SJCRH30 (cell line): ENCODE measurements around the gene RHEB. TPM values are rescaled to one million over a fixed set of nuclear protein-coding genes. Genes with fewer than 3 reads are reported as not detected.

ENCODE experiments used
- DNase-seq, 2 experiments: peaks; one replicate each; pipeline ENCODE4 v3.0.0-alpha.2; 2015 to 2020
- H3K27ac ChIP-seq: fragments of 250-450 bp; sonication (Bioruptor Pico); 2 replicates; pipeline ENCODE4 v1.5.1; 2020; ENCODE audit warnings: mild to moderate bottlenecking, moderate library complexity
- H3K27me3 ChIP-seq: fragments of 250-450 bp; sonication (Bioruptor Pico); 2 replicates; pipeline ENCODE4 v1.5.1; 2020; ENCODE audit warnings: mild to moderate bottlenecking, moderate library complexity
- H3K36me3 ChIP-seq: fragments of 250-450 bp; sonication (Bioruptor Pico); 2 replicates; pipeline ENCODE4 v1.5.1; 2020; ENCODE audit warnings: mild to moderate bottlenecking, moderate library complexity
- H3K4me1 ChIP-seq: fragments of 250-450 bp; sonication (Bioruptor Pico); 2 replicates; pipeline ENCODE4 v1.5.1; 2020; ENCODE audit warnings: mild to moderate bottlenecking, moderate library complexity
- H3K4me3 ChIP-seq: fragments of 250-450 bp; sonication (Bioruptor Pico); 2 replicates; pipeline ENCODE4 v1.5.1; 2020; ENCODE audit warnings: mild to moderate bottlenecking, moderate library complexity
- H3K9me3 ChIP-seq: fragments of 250-450 bp; sonication (Bioruptor Pico); replicated peaks from 2 replicates; pipeline ENCODE4 v1.5.1; 2020; ENCODE audit warnings: mild to moderate bottlenecking, moderate library complexity
- total RNA-seq: library from RNA; depleted of rRNA; stranded (reverse); fragments of >200 nt; shearing (Covaris generic); gene quantifications from 2 replicates; pipeline ENCODE4 v1.2.3, GENCODE V29; 2014

Gene RHEB
- total RNA-seq, 1 experiment from 2014 or later, result 149 TPM

GRCh38 chr7:151435971-151436370, 83.7 kb downstream of the RHEB start:
- H3K27me3 ChIP-seq, result peaks cover 21% of the 10 kb centered on the region
- no peaks in the 10 kb centered on the region for H3K36me3 ChIP-seq
- no peaks in the 10 kb centered on the region for H3K9me3 ChIP-seq
- no peak overlapping the region for H3K4me3 ChIP-seq
- H3K4me1 ChIP-seq, result no peaks in the 10 kb centered on the region
- H3K27ac ChIP-seq, result no peak overlapping the region
- DNase-seq, result no peak

- Histone ChIP-seq H3K27ac (no peak overlapping the region), H3K9me3 (no peaks in the 10 kb centered on the region), H3K4me1 (no peaks in the 10 kb centered on the region), H3K27me3 (peaks cover 21% of the 10 kb centered on the region), H3K36me3 (no peaks in the 10 kb centered on the region), H3K4me3 (no peak overlapping the region)
- DNase-seq, result no peak
Measured at GRCh38 chr7:151435103-151435916, 84.4 kb downstream of the RHEB start.

- H3K4me3 ChIP-seq, result no peak overlapping the region
- no peaks in the 10 kb centered on the region for H3K4me1 ChIP-seq
- no peak for DNase-seq
- no peak overlapping the region for H3K27ac ChIP-seq
- peaks cover 21% of the 10 kb centered on the region for H3K27me3 ChIP-seq
- H3K9me3 ChIP-seq, result no peaks in the 10 kb centered on the region
- no peaks in the 10 kb centered on the region for H3K36me3 ChIP-seq
Measured at GRCh38 chr7:151434549-151434948, 85.1 kb downstream of the RHEB start.

DNA sequence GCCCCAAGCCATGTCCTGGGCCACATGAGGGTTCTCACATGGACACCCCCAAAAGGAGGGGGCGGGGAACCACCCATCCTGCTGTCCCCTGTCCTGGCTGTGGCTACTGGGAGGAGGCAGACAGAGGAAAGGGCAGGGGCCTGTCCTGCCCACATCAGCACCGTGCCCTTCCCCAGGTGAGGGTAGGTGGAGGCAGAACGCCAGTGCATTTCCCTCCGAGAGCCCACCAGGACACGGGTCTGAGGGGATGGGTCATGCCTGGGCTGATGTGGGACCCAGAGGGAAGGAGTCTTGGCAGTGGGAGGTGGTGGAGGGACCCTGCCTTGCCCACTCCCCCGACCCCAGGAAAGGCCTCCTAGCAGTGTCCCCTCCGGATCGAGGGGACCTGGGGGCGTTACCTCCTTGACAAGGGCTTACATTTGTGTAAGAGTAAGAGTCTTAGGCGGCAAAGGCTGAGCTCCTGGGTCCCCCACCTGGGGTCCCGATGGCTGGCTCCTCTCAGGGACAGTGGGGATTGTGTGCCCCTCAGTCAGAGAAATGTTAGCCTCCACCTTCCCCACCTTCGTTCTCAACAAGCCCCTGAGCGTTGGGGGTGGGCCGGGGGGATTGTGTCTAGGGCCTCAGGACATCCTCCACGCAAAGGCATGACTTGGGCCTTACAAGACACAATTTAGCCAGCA, 85.8 kb downstream of the RHEB start:
- peaks cover 4% of the 10 kb centered on the region; the same call in 1 of the 2 replicates for H3K4me1 ChIP-seq
- H3K9me3 ChIP-seq, result no peaks in the 10 kb centered on the region
- peaks cover 21% of the 10 kb centered on the region for H3K27me3 ChIP-seq

GRCh38 chr7:151432658-151433521, 86.8 kb downstream of the RHEB start:
- Histone ChIP-seq H3K36me3 (no peaks in the 10 kb centered on the region), H3K27me3 (peaks cover 21% of the 10 kb centered on the region), H3K4me3 (no peak overlapping the region), H3K27ac (no peak overlapping the region), H3K9me3 (no peaks in the 10 kb centered on the region), H3K4me1 (peaks cover 12% of the 10 kb centered on the region)
- no peak for DNase-seq

More for the DNA sequence above, 85.8 kb downstream of the RHEB start:
- no peak overlapping the region for H3K27ac ChIP-seq
- DNase-seq, result no peak
- no peaks in the 10 kb centered on the region for H3K36me3 ChIP-seq
- no peak overlapping the region for H3K4me3 ChIP-seq

GRCh38 chr7:151431768-151432311, 87.9 kb downstream of the RHEB start:
- peaks cover 23% of the 10 kb centered on the region for H3K4me1 ChIP-seq
- H3K36me3 ChIP-seq, result no peaks in the 10 kb centered on the region
- H3K9me3 ChIP-seq, result no peaks in the 10 kb centered on the region; the same call in 1 of the 2 replicates
- H3K27me3 ChIP-seq, result peaks cover 17% of the 10 kb centered on the region
- DNase-seq, result no peak
- no peak overlapping the region for H3K4me3 ChIP-seq
- no peak overlapping the region for H3K27ac ChIP-seq

DNA sequence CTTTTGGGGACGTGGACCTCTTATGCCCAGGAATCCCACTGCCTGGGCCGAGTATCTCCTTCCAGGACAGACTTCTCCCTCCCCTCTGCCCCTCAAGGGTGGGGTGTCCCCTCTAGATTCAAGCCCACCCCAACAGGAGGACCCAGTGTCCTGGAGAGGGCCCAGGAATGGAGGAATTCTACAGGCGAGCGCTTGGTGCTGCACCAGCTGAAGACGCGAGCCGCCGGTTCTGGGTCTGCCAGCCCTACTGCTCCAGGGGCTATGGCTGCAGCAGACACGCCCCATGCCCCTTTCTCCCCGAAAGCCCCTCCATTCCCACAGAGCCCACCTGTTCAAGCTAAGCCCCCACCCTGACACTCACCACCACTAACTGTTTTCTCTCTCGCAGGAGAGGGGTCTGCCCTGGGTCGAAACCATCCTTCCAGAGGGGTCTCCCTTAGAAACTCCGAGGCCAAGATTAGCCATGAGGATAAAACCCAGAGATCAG, 88.4 kb downstream of the RHEB start:
- Histone ChIP-seq H3K9me3 (no peaks in the 10 kb centered on the region; the same call in 1 of the 2 replicates), H3K27ac (no peak overlapping the region), H3K4me3 (no peak overlapping the region), H3K36me3 (no peaks in the 10 kb centered on the region), H3K4me1 (peaks cover 27% of the 10 kb centered on the region), H3K27me3 (peaks cover 12% of the 10 kb centered on the region)
- no peak for DNase-seq

DNA sequence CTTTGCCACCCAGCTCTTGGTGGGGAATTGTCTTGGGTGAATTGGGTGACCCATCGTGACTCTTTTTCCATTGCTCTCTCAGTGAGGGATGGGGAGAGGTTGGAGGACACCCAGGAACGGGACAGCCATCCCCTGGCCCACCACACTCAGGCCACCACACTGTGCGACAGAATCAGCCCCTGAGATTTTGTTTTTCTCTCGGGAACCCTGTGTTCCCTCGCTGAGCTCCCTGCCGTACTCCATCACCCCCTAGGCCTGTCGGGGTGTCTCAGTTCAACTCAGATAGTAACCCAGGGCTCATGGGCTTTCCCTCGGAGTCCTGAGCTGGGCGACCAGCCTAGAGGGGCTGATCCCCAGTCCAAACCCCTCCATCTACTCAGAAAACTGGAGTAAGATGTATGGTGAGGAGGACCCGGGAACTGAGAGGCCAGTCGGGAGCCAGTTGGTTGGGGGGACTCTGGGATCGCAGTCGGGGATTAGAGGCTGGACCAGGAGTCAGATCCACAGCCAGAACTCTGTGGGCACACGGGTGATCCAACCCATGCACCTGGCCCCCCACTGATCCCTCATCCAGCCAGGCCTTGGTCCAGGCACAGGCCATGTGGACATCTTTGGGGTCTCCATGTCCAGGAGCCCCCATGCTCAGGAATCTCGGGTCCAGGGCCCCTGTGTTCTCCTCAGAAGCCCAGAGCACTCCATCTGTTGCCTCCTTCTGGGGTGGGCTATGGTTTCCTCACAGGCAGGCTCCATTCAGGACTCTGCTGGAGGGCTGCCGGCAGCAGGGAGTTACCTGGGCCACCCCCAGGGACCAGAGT, 89.1 kb downstream of the RHEB start:
- H3K4me1 ChIP-seq, result peaks cover 34% of the 10 kb centered on the region
- H3K4me3 ChIP-seq, result no peak overlapping the region
- no peaks in the 10 kb centered on the region; the same call in 1 of the 2 replicates for H3K9me3 ChIP-seq
- no peak overlapping the region for H3K27ac ChIP-seq
- no peaks in the 10 kb centered on the region for H3K36me3 ChIP-seq
- H3K27me3 ChIP-seq, result peaks cover 11% of the 10 kb centered on the region; the same call in 1 of the 2 replicates
- DNase-seq, result no peak

DNA sequence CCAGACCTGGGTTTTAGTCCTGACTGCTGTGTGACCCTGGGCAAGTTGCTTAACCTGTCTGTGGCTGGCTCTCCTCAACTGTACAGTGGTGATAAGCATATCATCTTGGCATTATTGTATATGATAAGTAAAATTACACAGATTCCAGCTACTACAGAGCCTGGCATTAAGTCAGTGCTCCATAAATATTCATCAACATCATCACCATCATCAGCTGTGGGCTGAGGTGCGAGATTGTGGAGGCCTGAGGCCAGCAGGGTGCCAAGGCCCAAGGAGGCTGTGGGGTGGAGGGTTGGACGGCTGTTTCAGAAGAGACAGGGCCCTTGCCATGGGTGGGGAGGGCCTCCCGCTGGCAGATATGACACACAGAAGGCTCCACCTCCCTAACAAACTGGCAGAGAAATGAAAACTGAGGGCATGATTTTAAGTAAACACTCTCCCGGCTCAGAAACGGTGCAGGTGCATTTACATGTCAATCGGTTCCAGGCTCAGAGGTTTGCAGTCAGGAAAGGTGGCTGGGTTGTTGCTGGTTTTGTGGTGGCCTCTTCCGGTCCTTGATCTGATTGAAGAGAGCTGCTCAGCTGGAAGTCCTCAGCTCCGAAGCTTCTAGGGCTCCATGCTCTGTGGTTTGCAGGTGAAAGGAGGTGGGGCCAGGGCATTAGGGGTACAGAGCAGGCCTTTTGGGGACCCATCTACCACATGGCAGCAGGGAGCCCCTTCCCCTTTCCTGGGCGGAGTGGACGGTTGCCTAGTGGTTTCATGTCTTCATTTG, 89.9 kb downstream of the RHEB start:
- Histone ChIP-seq H3K27ac (no peak overlapping the region), H3K36me3 (no peaks in the 10 kb centered on the region), H3K4me3 (no peak overlapping the region), H3K27me3 (peaks cover 16% of the 10 kb centered on the region; the same call in 1 of the 2 replicates), H3K9me3 (no peaks in the 10 kb centered on the region; the same call in 1 of the 2 replicates), H3K4me1 (peaks cover 37% of the 10 kb centered on the region)
- no peak for DNase-seq

- DNase-seq, result no peak
- H3K27me3 ChIP-seq, result peaks cover 19% of the 10 kb centered on the region; the same call in 1 of the 2 replicates
Measured at GRCh38 chr7:151429237-151429559, 90.5 kb downstream of the RHEB start.

GRCh38 chr7:151428378-151429236, 91.1 kb downstream of the RHEB start:
- peaks cover 37% of the 10 kb centered on the region for H3K4me1 ChIP-seq
- DNase-seq, result peak; percentile 57 to 69

More at GRCh38 chr7:151429237-151429559, 90.5 kb downstream of the RHEB start:
- Histone ChIP-seq H3K36me3 (no peaks in the 10 kb centered on the region), H3K27ac (no peak overlapping the region), H3K4me1 (peaks cover 37% of the 10 kb centered on the region), H3K9me3 (no peaks in the 10 kb centered on the region; the same call in 1 of the 2 replicates), H3K4me3 (no peak overlapping the region)

GRCh38 chr7:151427705-151428377, 91.9 kb downstream of the RHEB start:
- Histone ChIP-seq H3K27me3 (peaks cover 8% of the 10 kb centered on the region; the same call in 1 of the 2 replicates), H3K4me3 (no peak overlapping the region), H3K4me1 (peaks cover 37% of the 10 kb centered on the region), H3K36me3 (no peaks in the 10 kb centered on the region), H3K9me3 (no peaks in the 10 kb centered on the region; the same call in 1 of the 2 replicates), H3K27ac (no peak overlapping the region)
- DNase-seq, result no peak

More at GRCh38 chr7:151428378-151429236, 91.1 kb downstream of the RHEB start:
- Histone ChIP-seq H3K9me3 (no peaks in the 10 kb centered on the region; the same call in 1 of the 2 replicates), H3K4me3 (no peak overlapping the region), H3K27ac (no peak overlapping the region), H3K27me3 (peaks cover 15% of the 10 kb centered on the region; the same call in 1 of the 2 replicates), H3K36me3 (no peaks in the 10 kb centered on the region)
